HepG2 (cell line): ENCODE results near the gene ELL3. TPM values are rescaled to one million over a fixed set of nuclear protein-coding genes. Genes with fewer than 3 reads are reported as not detected.

Experiments used
- ATF7-NPFF ChIP-seq: sonication (generic); formaldehyde crosslinking; IDR thresholded peaks from 2 replicates; pipeline ENCODE4 v1.8.1; 2023; ENCODE audit warnings: mild to moderate bottlenecking, low read depth, missing genetic modification reagents, moderate library complexity
- EZH2 ChIP-seq: conservative IDR thresholded peaks from 2 replicates; pipeline ENCODE4 v1.6.1; 2012; ENCODE audit warnings: mild to moderate bottlenecking, low read depth, low read length, moderate library complexity
- GTF2F1 ChIP-seq: fragments of 150-350 bp; IDR thresholded peaks from 2 replicates; pipeline ENCODE4 v1.6.1; 2014; ENCODE audit warnings: low read length
- HES4 ChIP-seq: sonication (generic); formaldehyde crosslinking; IDR thresholded peaks from 2 replicates; pipeline ENCODE4 v1.9.0; 2021; ENCODE audit warnings: mild to moderate bottlenecking, missing genetic modification reagents, borderline replicate concordance
- KDM3A ChIP-seq: IDR thresholded peaks from 2 replicates; pipeline ENCODE4 v1.6.1; 2018; ENCODE audit warnings: low read depth, missing compliant biosample characterization
- KDM5A ChIP-seq: fragments of 200-600 bp; sonication (generic); IDR thresholded peaks from 2 replicates; pipeline ENCODE4 v1.7.0; 2018; ENCODE audit warnings: antibody characterized with exemption, mild to moderate bottlenecking, low read length, borderline replicate concordance
- MYC ChIP-seq: sonication (generic); formaldehyde crosslinking; IDR thresholded peaks from 2 replicates; pipeline ENCODE4 v1.9.0; 2021; ENCODE audit warnings: missing genetic modification reagents, borderline replicate concordance
- NFYB ChIP-seq: sonication (generic); formaldehyde crosslinking; IDR thresholded peaks from 2 replicates; pipeline ENCODE4 v1.4.0; 2020; ENCODE audit warnings: missing genetic modification reagents
- POLR2AphosphoS2 ChIP-seq: IDR thresholded peaks from 2 replicates; pipeline ENCODE4 v1.6.1; 2011; ENCODE audit warnings: low read depth, low read length, improper control_type of control experiment
- TAF1 ChIP-seq: sonication (generic); formaldehyde crosslinking; IDR thresholded peaks from 2 replicates; pipeline ENCODE4 v1.4.0; 2020; ENCODE audit warnings: missing genetic modification reagents
- ZBTB1 ChIP-seq: sonication (generic); formaldehyde crosslinking; IDR thresholded peaks from 2 replicates; pipeline ENCODE4 v1.4.0; 2020; ENCODE audit warnings: missing genetic modification reagents, borderline replicate concordance
- ZNF225 ChIP-seq: sonication (generic); formaldehyde crosslinking; IDR thresholded peaks from 2 replicates; pipeline ENCODE4 v1.4.0; 2020; ENCODE audit warnings: mild to moderate bottlenecking, missing genetic modification reagents
- ZNF589 ChIP-seq: sonication (generic); formaldehyde crosslinking; conservative IDR thresholded peaks from 2 replicates; pipeline ENCODE4 v1.8.0; 2022; ENCODE audit warnings: mild to moderate bottlenecking, moderate library complexity, missing genetic modification reagents
- ZNF607 ChIP-seq: sonication (generic); formaldehyde crosslinking; IDR thresholded peaks from 2 replicates; pipeline ENCODE4 v1.5.1; 2020; ENCODE audit warnings: missing genetic modification reagents, mild to moderate bottlenecking, borderline replicate concordance
- ZNF660 ChIP-seq: sonication (generic); formaldehyde crosslinking; IDR thresholded peaks from 2 replicates; pipeline ENCODE4 v1.5.1; 2020; ENCODE audit warnings: mild to moderate bottlenecking, low read depth, missing genetic modification reagents, borderline replicate concordance
- polyA plus RNA-seq, 8 experiments: library from polyadenylated mRNA; depleted of rRNA in 3 of 8; stranded (reverse) in 7 of 8; unstranded in 1 of 8; fragments of >200 nt; fragmentation: Illumina TruSeq in 4 of 8; extraction: Trizol in 4 of 8; gene quantifications; 2 replicates each; pipeline versions ENCODE4 v1.2.1 to v1.2.3, GENCODE V29; 2011 to 2016; ENCODE audit warnings: low read depth in 4 of 8, missing spikeins in 1 of 8, mixed read lengths in 1 of 8; ENCODE audit not compliant: insufficient read depth in 1 of 8
- total RNA-seq, 5 experiments: library from RNA; depleted of rRNA; stranded (reverse); fragments of >200 nt; fragmentation: Illumina TruSeq; extraction: Trizol; gene quantifications; 2 replicates each; pipeline ENCODE4 v1.2.3, GENCODE V29; 2016; ENCODE audit warnings: low read depth in 1 of 5
- TF ChIP-seq, protein P1 (sequence below): sonication (generic); formaldehyde crosslinking; IDR thresholded peaks from 2 replicates; pipeline ENCODE4 v1.4.0; 2020; ENCODE audit warnings: missing genetic modification reagents, borderline replicate concordance
- TF ChIP-seq, protein P2 (sequence below): IDR thresholded peaks from 2 replicates; pipeline ENCODE4 v1.6.1; 2016
- TF ChIP-seq, protein P3 (sequence below): sonication (generic); formaldehyde crosslinking; IDR thresholded peaks from 2 replicates; pipeline ENCODE4 v1.4.0; 2020; ENCODE audit warnings: missing genetic modification reagents, borderline replicate concordance
- TF ChIP-seq, protein P4 (sequence below): sonication (generic); formaldehyde crosslinking; IDR thresholded peaks from 2 replicates; pipeline ENCODE4 v1.4.0; 2020; ENCODE audit warnings: missing genetic modification reagents
- TF ChIP-seq, protein P5 (sequence below): sonication (generic); formaldehyde crosslinking; IDR thresholded peaks from 2 replicates; pipeline ENCODE4; 2020; ENCODE audit warnings: missing genetic modification reagents, mild to moderate bottlenecking, borderline replicate concordance

Gene ELL3
- total and polyA plus RNA-seq, 2 of the 13 experiments (the other 11 are each of a cell fraction or from before 2014, with no cell fraction given) = 6.1 to 8.8 TPM

DNA sequence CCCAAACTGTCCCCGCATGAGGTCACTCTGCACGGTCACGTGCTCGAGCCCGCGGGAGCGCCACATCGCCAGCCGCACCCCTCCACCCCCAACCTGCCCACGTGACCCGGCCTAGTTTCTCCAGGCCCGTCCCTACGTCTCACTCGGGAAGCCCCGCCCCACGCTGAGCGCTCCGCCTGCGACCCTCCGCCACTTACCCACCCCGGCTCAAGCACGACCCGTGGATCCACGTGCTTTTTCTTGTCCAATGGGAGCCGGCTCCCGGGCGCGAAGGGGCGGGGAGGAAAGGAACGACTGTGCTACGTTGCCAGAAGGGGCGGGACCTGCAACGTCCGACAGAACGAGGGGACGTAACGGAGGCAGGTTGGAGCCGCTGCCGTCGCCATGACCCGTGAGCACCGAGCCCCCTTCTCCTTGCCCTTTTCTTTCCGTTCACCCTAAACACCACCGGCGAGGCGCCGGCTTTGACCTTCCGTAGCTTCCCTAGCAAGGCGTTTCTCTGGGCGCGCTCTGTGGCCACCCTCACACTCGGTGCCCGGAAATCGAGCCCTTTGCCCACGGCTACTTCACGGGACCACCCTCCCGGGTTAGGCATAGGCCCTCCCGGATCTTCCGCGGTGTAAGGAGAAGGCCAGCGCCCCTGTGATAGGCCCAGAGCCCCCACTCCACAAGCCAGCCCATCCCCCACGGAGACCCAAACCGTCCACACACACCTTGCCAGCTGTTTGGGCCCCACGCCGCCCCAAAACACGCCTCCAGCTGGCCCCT, 15.4 kb upstream of the ELL3 start, which contains the start of gene SERF2 (continued):
- no peak for TF ChIP-seq HES4 (CRISPR knock-in tag)
- TF ChIP-seq TAF1 (CRISPR knock-in tag) = peak; percentile 94
- TF ChIP-seq, protein P1, sequence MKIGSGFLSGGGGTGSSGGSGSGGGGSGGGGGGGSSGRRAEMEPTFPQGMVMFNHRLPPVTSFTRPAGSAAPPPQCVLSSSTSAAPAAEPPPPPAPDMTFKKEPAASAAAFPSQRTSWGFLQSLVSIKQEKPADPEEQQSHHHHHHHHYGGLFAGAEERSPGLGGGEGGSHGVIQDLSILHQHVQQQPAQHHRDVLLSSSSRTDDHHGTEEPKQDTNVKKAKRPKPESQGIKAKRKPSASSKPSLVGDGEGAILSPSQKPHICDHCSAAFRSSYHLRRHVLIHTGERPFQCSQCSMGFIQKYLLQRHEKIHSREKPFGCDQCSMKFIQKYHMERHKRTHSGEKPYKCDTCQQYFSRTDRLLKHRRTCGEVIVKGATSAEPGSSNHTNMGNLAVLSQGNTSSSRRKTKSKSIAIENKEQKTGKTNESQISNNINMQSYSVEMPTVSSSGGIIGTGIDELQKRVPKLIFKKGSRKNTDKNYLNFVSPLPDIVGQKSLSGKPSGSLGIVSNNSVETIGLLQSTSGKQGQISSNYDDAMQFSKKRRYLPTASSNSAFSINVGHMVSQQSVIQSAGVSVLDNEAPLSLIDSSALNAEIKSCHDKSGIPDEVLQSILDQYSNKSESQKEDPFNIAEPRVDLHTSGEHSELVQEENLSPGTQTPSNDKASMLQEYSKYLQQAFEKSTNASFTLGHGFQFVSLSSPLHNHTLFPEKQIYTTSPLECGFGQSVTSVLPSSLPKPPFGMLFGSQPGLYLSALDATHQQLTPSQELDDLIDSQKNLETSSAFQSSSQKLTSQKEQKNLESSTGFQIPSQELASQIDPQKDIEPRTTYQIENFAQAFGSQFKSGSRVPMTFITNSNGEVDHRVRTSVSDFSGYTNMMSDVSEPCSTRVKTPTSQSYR (CRISPR knock-in tag) = peak; percentile 80
- TF ChIP-seq, protein P2, sequence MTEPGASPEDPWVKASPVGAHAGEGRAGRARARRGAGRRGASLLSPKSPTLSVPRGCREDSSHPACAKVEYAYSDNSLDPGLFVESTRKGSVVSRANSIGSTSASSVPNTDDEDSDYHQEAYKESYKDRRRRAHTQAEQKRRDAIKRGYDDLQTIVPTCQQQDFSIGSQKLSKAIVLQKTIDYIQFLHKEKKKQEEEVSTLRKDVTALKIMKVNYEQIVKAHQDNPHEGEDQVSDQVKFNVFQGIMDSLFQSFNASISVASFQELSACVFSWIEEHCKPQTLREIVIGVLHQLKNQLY (CRISPR knock-in tag) = peak; percentile 28; the same call in 1 of the 2 replicates
- TF ChIP-seq ZNF660 (CRISPR knock-in tag) = no peak
- TF ChIP-seq KDM3A = 0 out of 2 replicates have a peak, but pooled peaks have one; percentile 39
- TF ChIP-seq, protein P3, sequence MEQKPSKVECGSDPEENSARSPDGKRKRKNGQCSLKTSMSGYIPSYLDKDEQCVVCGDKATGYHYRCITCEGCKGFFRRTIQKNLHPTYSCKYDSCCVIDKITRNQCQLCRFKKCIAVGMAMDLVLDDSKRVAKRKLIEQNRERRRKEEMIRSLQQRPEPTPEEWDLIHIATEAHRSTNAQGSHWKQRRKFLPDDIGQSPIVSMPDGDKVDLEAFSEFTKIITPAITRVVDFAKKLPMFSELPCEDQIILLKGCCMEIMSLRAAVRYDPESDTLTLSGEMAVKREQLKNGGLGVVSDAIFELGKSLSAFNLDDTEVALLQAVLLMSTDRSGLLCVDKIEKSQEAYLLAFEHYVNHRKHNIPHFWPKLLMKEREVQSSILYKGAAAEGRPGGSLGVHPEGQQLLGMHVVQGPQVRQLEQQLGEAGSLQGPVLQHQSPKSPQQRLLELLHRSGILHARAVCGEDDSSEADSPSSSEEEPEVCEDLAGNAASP (CRISPR knock-in tag) = peak; percentile 26; the same call in 1 of the 2 replicates
- 0 out of 2 replicates have a peak, but pooled peaks have one; percentile 25 for TF ChIP-seq GTF2F1
- TF ChIP-seq POLR2AphosphoS2 = peak; percentile 87; the same call in 1 of the 2 replicates
- TF ChIP-seq, protein P4, sequence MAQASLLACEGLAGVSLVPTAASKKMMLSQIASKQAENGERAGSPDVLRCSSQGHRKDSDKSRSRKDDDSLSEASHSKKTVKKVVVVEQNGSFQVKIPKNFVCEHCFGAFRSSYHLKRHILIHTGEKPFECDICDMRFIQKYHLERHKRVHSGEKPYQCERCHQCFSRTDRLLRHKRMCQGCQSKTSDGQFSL = peak; percentile 85
- no peak for TF ChIP-seq EZH2
- TF ChIP-seq ATF7-NPFF = peak; percentile 20; the same call in 1 of the 2 replicates
- TF ChIP-seq KDM5A = peak; percentile 73; the same call in 1 of the 2 replicates
- TF ChIP-seq MYC (CRISPR knock-in tag) = peak; percentile 89
- TF ChIP-seq ZNF589 = no peak
- peak; percentile 82; the same call in 1 of the 2 replicates for TF ChIP-seq ZNF225 (CRISPR knock-in tag)
- TF ChIP-seq, protein P5, sequence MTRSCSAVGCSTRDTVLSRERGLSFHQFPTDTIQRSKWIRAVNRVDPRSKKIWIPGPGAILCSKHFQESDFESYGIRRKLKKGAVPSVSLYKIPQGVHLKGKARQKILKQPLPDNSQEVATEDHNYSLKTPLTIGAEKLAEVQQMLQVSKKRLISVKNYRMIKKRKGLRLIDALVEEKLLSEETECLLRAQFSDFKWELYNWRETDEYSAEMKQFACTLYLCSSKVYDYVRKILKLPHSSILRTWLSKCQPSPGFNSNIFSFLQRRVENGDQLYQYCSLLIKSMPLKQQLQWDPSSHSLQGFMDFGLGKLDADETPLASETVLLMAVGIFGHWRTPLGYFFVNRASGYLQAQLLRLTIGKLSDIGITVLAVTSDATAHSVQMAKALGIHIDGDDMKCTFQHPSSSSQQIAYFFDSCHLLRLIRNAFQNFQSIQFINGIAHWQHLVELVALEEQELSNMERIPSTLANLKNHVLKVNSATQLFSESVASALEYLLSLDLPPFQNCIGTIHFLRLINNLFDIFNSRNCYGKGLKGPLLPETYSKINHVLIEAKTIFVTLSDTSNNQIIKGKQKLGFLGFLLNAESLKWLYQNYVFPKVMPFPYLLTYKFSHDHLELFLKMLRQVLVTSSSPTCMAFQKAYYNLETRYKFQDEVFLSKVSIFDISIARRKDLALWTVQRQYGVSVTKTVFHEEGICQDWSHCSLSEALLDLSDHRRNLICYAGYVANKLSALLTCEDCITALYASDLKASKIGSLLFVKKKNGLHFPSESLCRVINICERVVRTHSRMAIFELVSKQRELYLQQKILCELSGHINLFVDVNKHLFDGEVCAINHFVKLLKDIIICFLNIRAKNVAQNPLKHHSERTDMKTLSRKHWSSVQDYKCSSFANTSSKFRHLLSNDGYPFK (CRISPR knock-in tag) = peak; percentile 81; the same call in 1 of the 2 replicates
- TF ChIP-seq NFYB (CRISPR knock-in tag) = peak; percentile 82
- TF ChIP-seq ZBTB1 (CRISPR knock-in tag) = no peak
- peak; percentile 48; the same call in 1 of the 2 replicates for TF ChIP-seq ZNF607 (CRISPR knock-in tag)
